Measurements from ENCODE around the gene BCO2.

The BCO2 gene

GRCh38 chr11:112249871-112250610 lies 74.7 kb downstream of the BCO2 start:
- no peak for DNase-seq (ENCODE audit: low read depth)

GRCh38 chr11:112253605-112254242 lies 78.4 kb downstream of the BCO2 start:
- DNase-seq (ENCODE audit: low read depth), result no peak

GRCh38 chr11:112255067-112255720 lies 79.9 kb downstream of the BCO2 start:
- DNase-seq (ENCODE audit: low read depth), result no peak

- no peak for DNase-seq (ENCODE audit: low read depth)
Measured at GRCh38 chr11:112260490-112260889, 85.2 kb downstream of the BCO2 start, which contains the start of gene PLET1. Gene PLET1, minus strand, starts transcription at chr11:112260860. Its CDS starts 271 bp downstream, at chr11:112260589.

GRCh38 chr11:112265659-112266409 lies 90.5 kb downstream of the BCO2 start:
- no peak for DNase-seq (ENCODE audit: low read depth)

GRCh38 chr11:112266410-112266778 lies 91.1 kb downstream of the BCO2 start:
- no peak for DNase-seq (ENCODE audit: low read depth)

- DNase-seq (ENCODE audit: low read depth), result no peak
Measured at GRCh38 chr11:112267188-112267591, 91.9 kb downstream of the BCO2 start.

GRCh38 chr11:112268406-112268805 lies 93.1 kb downstream of the BCO2 start:
- no peak for DNase-seq (ENCODE audit: low read depth)

All from CMK (cell line).